Measurements from ENCODE around the gene PNLIPRP2. TPM values are rescaled to one million over a fixed set of nuclear protein-coding genes. Genes with fewer than 3 reads are reported as not detected.

Gene PNLIPRP2
- total RNA-seq, 1 experiment from 2014 or later: 0.28 TPM

DNA sequence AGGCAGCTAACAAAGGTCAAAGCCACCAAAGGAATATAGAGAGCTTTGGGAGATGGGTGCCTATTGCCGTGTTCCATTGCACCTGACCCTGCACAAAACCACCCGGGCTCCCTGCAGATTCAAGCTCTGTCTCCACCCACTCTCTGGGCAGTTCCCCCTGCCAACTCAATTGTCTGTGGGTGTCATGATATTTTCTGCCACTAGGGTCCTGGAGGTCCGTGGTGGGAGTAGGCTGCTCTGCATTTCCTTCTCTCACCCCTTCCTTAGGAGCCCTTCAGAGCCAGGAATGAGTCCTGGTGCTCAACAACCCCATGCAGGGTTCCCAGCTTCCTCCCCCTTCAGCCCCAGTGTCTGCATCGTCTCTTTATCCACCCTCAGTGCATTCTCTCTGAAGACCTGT, 34.1 kb downstream of the PNLIPRP2 start (continued):
- TF ChIP-seq, protein P1, sequence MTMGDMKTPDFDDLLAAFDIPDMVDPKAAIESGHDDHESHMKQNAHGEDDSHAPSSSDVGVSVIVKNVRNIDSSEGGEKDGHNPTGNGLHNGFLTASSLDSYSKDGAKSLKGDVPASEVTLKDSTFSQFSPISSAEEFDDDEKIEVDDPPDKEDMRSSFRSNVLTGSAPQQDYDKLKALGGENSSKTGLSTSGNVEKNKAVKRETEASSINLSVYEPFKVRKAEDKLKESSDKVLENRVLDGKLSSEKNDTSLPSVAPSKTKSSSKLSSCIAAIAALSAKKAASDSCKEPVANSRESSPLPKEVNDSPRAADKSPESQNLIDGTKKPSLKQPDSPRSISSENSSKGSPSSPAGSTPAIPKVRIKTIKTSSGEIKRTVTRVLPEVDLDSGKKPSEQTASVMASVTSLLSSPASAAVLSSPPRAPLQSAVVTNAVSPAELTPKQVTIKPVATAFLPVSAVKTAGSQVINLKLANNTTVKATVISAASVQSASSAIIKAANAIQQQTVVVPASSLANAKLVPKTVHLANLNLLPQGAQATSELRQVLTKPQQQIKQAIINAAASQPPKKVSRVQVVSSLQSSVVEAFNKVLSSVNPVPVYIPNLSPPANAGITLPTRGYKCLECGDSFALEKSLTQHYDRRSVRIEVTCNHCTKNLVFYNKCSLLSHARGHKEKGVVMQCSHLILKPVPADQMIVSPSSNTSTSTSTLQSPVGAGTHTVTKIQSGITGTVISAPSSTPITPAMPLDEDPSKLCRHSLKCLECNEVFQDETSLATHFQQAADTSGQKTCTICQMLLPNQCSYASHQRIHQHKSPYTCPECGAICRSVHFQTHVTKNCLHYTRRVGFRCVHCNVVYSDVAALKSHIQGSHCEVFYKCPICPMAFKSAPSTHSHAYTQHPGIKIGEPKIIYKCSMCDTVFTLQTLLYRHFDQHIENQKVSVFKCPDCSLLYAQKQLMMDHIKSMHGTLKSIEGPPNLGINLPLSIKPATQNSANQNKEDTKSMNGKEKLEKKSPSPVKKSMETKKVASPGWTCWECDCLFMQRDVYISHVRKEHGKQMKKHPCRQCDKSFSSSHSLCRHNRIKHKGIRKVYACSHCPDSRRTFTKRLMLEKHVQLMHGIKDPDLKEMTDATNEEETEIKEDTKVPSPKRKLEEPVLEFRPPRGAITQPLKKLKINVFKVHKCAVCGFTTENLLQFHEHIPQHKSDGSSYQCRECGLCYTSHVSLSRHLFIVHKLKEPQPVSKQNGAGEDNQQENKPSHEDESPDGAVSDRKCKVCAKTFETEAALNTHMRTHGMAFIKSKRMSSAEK (CRISPR knock-in tag; IDR thresholded peaks at IDR 0.05; ENCODE audit: borderline replicate concordance): no peak

DNA sequence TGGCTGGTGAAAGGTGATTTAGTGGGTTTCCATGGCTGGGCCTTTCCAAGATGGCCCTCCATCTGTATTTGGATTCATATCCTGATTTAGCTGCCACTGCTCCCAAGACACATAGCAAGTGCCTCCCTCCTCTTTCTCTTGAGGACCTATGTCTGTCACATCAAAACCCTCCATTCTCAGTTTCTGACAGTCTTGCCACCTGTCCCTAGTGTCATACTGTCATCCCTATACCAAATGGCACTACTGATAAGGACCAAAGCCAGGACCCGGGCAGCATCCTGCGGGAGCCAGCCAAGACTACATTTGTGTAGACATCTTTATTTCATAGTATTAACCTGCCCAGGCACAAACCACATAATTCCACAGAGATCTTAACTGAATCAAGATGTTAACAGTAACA, 34.8 kb downstream of the PNLIPRP2 start:
- no peak for TF ChIP-seq TCF7 (CRISPR knock-in tag; IDR thresholded peaks at IDR 0.05; ENCODE audit: low read depth)
- Mint-ChIP-seq H3K9me3 (no peaks in the 10 kb centered on the region), H3K4me1 (no peaks in the 10 kb centered on the region), H3K4me3 (no peak overlapping the region), H3K27me3 (ENCODE audit: low read depth) (no peaks in the 10 kb centered on the region; the same call in 1 of the 2 replicates), H3K36me3 (no peaks in the 10 kb centered on the region), H3K27ac (no peak overlapping the region)
- ATAC-seq (no peak), DNase-seq (ENCODE audit: low spot score) (no peak)
- ChIA-PET POLR2A (no interaction called here), CTCF (interaction anchor here (0.9 to 2.3 kb wide), 9 partner anchors 9 to 183 kb away, joined by 3 to 11 read pairs (median 5); no protein-coding TSS in a partner anchor)

DNA sequence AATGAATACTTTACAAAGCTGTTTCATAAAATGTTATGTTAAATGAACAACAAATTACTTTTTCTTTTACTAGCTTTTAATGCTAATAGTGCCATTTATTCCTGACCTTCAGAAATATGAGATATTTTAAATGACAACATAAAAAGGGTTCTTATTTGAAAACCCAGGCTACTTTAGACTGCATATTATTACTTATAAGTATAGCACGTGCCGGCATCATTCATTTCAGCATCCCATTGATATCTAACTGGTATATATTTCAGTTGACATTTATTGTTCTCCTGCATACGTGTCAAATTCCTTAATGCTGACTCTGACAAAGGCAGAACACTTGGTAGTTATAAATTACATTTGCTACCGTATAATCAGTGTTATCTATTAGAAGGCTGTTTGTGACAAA, 35.3 kb downstream of the PNLIPRP2 start:
- Mint-ChIP-seq H3K36me3 (no peaks in the 10 kb centered on the region), H3K9me3 (no peaks in the 10 kb centered on the region), H3K4me1 (no peaks in the 10 kb centered on the region), H3K27me3 (ENCODE audit: low read depth) (no peaks in the 10 kb centered on the region; the same call in 1 of the 2 replicates), H3K27ac (no peak overlapping the region), H3K4me3 (no peak overlapping the region)
- CTCF ChIA-PET: interaction anchor here (1.0 to 2.3 kb wide), 3 partner anchors 10 to 183 kb away, joined by 3 to 9 read pairs (median 3); no protein-coding TSS in a partner anchor
- no peak for DNase-seq (ENCODE audit: low spot score)
- no peak for ATAC-seq
- POLR2A ChIA-PET: no interaction called here
- TF ChIP-seq, protein P2, sequence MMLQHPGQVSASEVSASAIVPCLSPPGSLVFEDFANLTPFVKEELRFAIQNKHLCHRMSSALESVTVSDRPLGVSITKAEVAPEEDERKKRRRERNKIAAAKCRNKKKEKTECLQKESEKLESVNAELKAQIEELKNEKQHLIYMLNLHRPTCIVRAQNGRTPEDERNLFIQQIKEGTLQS (CRISPR knock-in tag; conservative IDR thresholded peaks at IDR 0.05): no peak
- no peak for TF ChIP-seq ZNF317 (CRISPR knock-in tag; IDR thresholded peaks at IDR 0.05; ENCODE audit: borderline replicate concordance, low read depth)
- TF ChIP-seq ELF4 (CRISPR knock-in tag; IDR thresholded peaks at IDR 0.05; ENCODE audit: low read depth): no peak
- TF ChIP-seq, protein P3, sequence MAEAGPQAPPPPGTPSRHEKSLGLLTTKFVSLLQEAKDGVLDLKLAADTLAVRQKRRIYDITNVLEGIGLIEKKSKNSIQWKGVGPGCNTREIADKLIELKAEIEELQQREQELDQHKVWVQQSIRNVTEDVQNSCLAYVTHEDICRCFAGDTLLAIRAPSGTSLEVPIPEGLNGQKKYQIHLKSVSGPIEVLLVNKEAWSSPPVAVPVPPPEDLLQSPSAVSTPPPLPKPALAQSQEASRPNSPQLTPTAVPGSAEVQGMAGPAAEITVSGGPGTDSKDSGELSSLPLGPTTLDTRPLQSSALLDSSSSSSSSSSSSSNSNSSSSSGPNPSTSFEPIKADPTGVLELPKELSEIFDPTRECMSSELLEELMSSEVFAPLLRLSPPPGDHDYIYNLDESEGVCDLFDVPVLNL (CRISPR knock-in tag; IDR thresholded peaks at IDR 0.05; ENCODE audit: borderline replicate concordance, low read depth): no peak
- TF ChIP-seq ZNF396 (CRISPR knock-in tag; IDR thresholded peaks at IDR 0.05; ENCODE audit: borderline replicate concordance): no peak
- TF ChIP-seq, protein P1 (CRISPR knock-in tag; IDR thresholded peaks at IDR 0.05; ENCODE audit: borderline replicate concordance): no peak
- no peak for TF ChIP-seq MXD4 (CRISPR knock-in tag; IDR thresholded peaks at IDR 0.05; ENCODE audit: borderline replicate concordance)
- TF ChIP-seq, protein P4, sequence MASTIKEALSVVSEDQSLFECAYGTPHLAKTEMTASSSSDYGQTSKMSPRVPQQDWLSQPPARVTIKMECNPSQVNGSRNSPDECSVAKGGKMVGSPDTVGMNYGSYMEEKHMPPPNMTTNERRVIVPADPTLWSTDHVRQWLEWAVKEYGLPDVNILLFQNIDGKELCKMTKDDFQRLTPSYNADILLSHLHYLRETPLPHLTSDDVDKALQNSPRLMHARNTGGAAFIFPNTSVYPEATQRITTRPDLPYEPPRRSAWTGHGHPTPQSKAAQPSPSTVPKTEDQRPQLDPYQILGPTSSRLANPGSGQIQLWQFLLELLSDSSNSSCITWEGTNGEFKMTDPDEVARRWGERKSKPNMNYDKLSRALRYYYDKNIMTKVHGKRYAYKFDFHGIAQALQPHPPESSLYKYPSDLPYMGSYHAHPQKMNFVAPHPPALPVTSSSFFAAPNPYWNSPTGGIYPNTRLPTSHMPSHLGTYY (CRISPR knock-in tag; IDR thresholded peaks at IDR 0.05): no peak
- TF ChIP-seq, protein P5, sequence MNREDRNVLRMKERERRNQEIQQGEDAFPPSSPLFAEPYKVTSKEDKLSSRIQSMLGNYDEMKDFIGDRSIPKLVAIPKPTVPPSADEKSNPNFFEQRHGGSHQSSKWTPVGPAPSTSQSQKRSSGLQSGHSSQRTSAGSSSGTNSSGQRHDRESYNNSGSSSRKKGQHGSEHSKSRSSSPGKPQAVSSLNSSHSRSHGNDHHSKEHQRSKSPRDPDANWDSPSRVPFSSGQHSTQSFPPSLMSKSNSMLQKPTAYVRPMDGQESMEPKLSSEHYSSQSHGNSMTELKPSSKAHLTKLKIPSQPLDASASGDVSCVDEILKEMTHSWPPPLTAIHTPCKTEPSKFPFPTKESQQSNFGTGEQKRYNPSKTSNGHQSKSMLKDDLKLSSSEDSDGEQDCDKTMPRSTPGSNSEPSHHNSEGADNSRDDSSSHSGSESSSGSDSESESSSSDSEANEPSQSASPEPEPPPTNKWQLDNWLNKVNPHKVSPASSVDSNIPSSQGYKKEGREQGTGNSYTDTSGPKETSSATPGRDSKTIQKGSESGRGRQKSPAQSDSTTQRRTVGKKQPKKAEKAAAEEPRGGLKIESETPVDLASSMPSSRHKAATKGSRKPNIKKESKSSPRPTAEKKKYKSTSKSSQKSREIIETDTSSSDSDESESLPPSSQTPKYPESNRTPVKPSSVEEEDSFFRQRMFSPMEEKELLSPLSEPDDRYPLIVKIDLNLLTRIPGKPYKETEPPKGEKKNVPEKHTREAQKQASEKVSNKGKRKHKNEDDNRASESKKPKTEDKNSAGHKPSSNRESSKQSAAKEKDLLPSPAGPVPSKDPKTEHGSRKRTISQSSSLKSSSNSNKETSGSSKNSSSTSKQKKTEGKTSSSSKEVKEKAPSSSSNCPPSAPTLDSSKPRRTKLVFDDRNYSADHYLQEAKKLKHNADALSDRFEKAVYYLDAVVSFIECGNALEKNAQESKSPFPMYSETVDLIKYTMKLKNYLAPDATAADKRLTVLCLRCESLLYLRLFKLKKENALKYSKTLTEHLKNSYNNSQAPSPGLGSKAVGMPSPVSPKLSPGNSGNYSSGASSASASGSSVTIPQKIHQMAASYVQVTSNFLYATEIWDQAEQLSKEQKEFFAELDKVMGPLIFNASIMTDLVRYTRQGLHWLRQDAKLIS (CRISPR knock-in tag; IDR thresholded peaks at IDR 0.05; ENCODE audit: borderline replicate concordance): no peak
- no peak for TF ChIP-seq ATF1 (CRISPR knock-in tag; IDR thresholded peaks at IDR 0.05)
- TF ChIP-seq TCF7 (CRISPR knock-in tag; IDR thresholded peaks at IDR 0.05; ENCODE audit: low read depth): no peak
- TF ChIP-seq, protein P6, sequence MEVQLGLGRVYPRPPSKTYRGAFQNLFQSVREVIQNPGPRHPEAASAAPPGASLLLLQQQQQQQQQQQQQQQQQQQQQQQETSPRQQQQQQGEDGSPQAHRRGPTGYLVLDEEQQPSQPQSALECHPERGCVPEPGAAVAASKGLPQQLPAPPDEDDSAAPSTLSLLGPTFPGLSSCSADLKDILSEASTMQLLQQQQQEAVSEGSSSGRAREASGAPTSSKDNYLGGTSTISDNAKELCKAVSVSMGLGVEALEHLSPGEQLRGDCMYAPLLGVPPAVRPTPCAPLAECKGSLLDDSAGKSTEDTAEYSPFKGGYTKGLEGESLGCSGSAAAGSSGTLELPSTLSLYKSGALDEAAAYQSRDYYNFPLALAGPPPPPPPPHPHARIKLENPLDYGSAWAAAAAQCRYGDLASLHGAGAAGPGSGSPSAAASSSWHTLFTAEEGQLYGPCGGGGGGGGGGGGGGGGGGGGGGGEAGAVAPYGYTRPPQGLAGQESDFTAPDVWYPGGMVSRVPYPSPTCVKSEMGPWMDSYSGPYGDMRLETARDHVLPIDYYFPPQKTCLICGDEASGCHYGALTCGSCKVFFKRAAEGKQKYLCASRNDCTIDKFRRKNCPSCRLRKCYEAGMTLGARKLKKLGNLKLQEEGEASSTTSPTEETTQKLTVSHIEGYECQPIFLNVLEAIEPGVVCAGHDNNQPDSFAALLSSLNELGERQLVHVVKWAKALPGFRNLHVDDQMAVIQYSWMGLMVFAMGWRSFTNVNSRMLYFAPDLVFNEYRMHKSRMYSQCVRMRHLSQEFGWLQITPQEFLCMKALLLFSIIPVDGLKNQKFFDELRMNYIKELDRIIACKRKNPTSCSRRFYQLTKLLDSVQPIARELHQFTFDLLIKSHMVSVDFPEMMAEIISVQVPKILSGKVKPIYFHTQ (CRISPR knock-in tag; IDR thresholded peaks at IDR 0.05): no peak
